Activated naive CD4-positive, alpha-beta T cell treated with anti-CD3 and anti-CD28 coated beads for 36 hours (primary cell): ENCODE data around the gene NFKBIZ. TPM values are rescaled to one million over a fixed set of nuclear protein-coding genes. Genes with fewer than 3 reads are reported as not detected.

Experiments used
- CTCF ChIA-PET: fragments of 350-600 bp; sonication (Branson Sonifier 250); formaldehyde crosslinking; loops from one replicate; lab custom pipeline; 2021; ENCODE audit warnings: antibody characterized with exemption; lab: Charles Lee
- DNase-seq: peaks from one replicate; pipeline ENCODE4 v3.0.0-alpha.2; 2020
- H3K27ac Mint-ChIP-seq: one replicate; pipeline ENCODE4 v1.8.0; 2021; ENCODE audit warnings: mild to moderate bottlenecking, mixed read lengths
- H3K27me3 Mint-ChIP-seq: one replicate; pipeline ENCODE4 v1.8.0; 2021; ENCODE audit warnings: low read depth, mixed read lengths
- H3K36me3 Mint-ChIP-seq: one replicate; pipeline ENCODE4 v1.8.0; 2021; ENCODE audit warnings: low read depth, mixed read lengths
- H3K4me1 Mint-ChIP-seq: one replicate; pipeline ENCODE4 v1.8.0; 2021; ENCODE audit warnings: low read depth, mixed read lengths
- H3K4me3 Mint-ChIP-seq: one replicate; pipeline ENCODE4 v1.8.0; 2021; ENCODE audit warnings: mild to moderate bottlenecking, moderate library complexity, mixed read lengths
- H3K9me3 Mint-ChIP-seq: one replicate; pipeline ENCODE4 v1.8.0; 2021; ENCODE audit warnings: mixed read lengths
- intact Hi-C: fragments of 100-400 bp; cut with micrococcal nuclease; formaldehyde crosslinking; loops from one replicate; pipeline ENCODE4 v1.15.1; 2023
- total RNA-seq, 2 experiments: library from RNA; stranded (reverse); gene quantifications; one replicate each; pipeline ENCODE4 v1.2.3, GENCODE V29; 2021

Gene NFKBIZ
- total RNA-seq, 2 experiments from 2014 or later = 79.3 to 85.0 TPM

GRCh38 chr3:101827211-101828174, 21.8 kb upstream of the NFKBIZ start:
- peaks cover 9% of the 10 kb centered on the region for H3K36me3 Mint-ChIP-seq
- intact Hi-C loops = loop anchor here (1.0 to 2.0 kb wide), 8 partner anchors 13 to 287 kb away; partner anchors contain the start of genes CEP97 and RPL24

GRCh38 chr3:101828276-101828675, 21.0 kb upstream of the NFKBIZ start:
- Mint-ChIP-seq H3K4me1 (peaks cover 67% of the 10 kb centered on the region), H3K36me3 (peaks cover 16% of the 10 kb centered on the region), H3K9me3 (no peaks in the 10 kb centered on the region), H3K27me3 (no peaks in the 10 kb centered on the region), H3K4me3 (peak overlapping the region; percentile 77), H3K27ac (peak overlapping the region; percentile 94)
- CTCF ChIA-PET = interaction anchor here (0.9 to 2.6 kb wide), 5 partner anchors 10 to 23 kb away, joined by 3 to 13 read pairs (median 4); partner anchors contain the start of gene NFKBIZ
- no peak for DNase-seq
- intact Hi-C loops = loop anchor here (1.0 to 2.0 kb wide), 2 partner anchors 13 to 104 kb away; partner anchors contain the start of gene CEP97

More at GRCh38 chr3:101827211-101828174, 21.8 kb upstream of the NFKBIZ start:
- Mint-ChIP-seq H3K27me3 (no peaks in the 10 kb centered on the region), H3K4me3 (peak overlapping the region; percentile 77), H3K4me1 (peaks cover 60% of the 10 kb centered on the region), H3K27ac (peak overlapping the region; percentile 94), H3K9me3 (no peaks in the 10 kb centered on the region)
- DNase-seq = peak; percentile 94
- CTCF ChIA-PET = interaction anchor here (0.8 to 2.6 kb wide), 8 partner anchors 8 to 398 kb away, joined by 3 to 13 read pairs (median 5); partner anchors contain the start of gene NFKBIZ

- DNase-seq = peak; percentile 82
- Mint-ChIP-seq H3K9me3 (no peaks in the 10 kb centered on the region), H3K27me3 (no peaks in the 10 kb centered on the region), H3K4me3 (peak overlapping the region; percentile 77), H3K4me1 (peaks cover 70% of the 10 kb centered on the region), H3K27ac (peak overlapping the region; percentile 94), H3K36me3 (peaks cover 19% of the 10 kb centered on the region)
- CTCF ChIA-PET = interaction anchor here (0.7 to 2.6 kb wide), 6 partner anchors 11 to 400 kb away, joined by 3 to 13 read pairs (median 3); no protein-coding TSS in a partner anchor
- intact Hi-C loops = loop anchor here (1.0 to 2.0 kb wide), 3 partner anchors 14 to 107 kb away; partner anchors contain the start of gene CEP97
These were observed 20.4 kb upstream of the NFKBIZ start for GRCh38 chr3:101828691-101829436.

- intact Hi-C loops = loop anchor here (1.0 to 2.0 kb wide), 2 partner anchors 15 to 107 kb away; no protein-coding TSS in a partner anchor
- no peaks in the 10 kb centered on the region for H3K27me3 Mint-ChIP-seq
- H3K36me3 Mint-ChIP-seq = peaks cover 19% of the 10 kb centered on the region
- peak overlapping the region; percentile 77 for H3K4me3 Mint-ChIP-seq
- no peaks in the 10 kb centered on the region for H3K9me3 Mint-ChIP-seq
- DNase-seq = no peak
- CTCF ChIA-PET = interaction anchor here (0.7 to 1.8 kb wide), 9 partner anchors 10 to 400 kb away, joined by 3 to 7 read pairs (median 3); no protein-coding TSS in a partner anchor
- H3K27ac Mint-ChIP-seq = peak overlapping the region; percentile 94
- peaks cover 72% of the 10 kb centered on the region for H3K4me1 Mint-ChIP-seq
These were observed 19.9 kb upstream of the NFKBIZ start for GRCh38 chr3:101829437-101829830.

GRCh38 chr3:101829874-101830273, 19.4 kb upstream of the NFKBIZ start:
- CTCF ChIA-PET = interaction anchor here (0.7 to 1.8 kb wide), 9 partner anchors 10 to 395 kb away, joined by 3 to 7 read pairs (median 3); no protein-coding TSS in a partner anchor
- Mint-ChIP-seq H3K9me3 (no peaks in the 10 kb centered on the region), H3K4me3 (peak overlapping the region; percentile 77), H3K27ac (peak overlapping the region; percentile 94), H3K27me3 (no peaks in the 10 kb centered on the region), H3K36me3 (peaks cover 23% of the 10 kb centered on the region), H3K4me1 (peaks cover 71% of the 10 kb centered on the region)
- DNase-seq = no peak
- intact Hi-C loops = loop anchor here (1.0 to 2.0 kb wide), 2 partner anchors 15 to 106 kb away; no protein-coding TSS in a partner anchor

GRCh38 chr3:101833446-101833974, 15.8 kb upstream of the NFKBIZ start:
- peak overlapping the region; percentile 22 for H3K27ac Mint-ChIP-seq
- CTCF ChIA-PET = interaction anchor here (0.8 kb wide), 1 partner anchor 19 kb away, joined by 4 read pairs; no protein-coding TSS in a partner anchor
- no peaks in the 10 kb centered on the region for H3K9me3 Mint-ChIP-seq
- DNase-seq = no peak
- H3K27me3 Mint-ChIP-seq = no peaks in the 10 kb centered on the region
- H3K4me1 Mint-ChIP-seq = peaks cover 82% of the 10 kb centered on the region
- intact Hi-C loops = no loop called here
- peaks cover 28% of the 10 kb centered on the region for H3K36me3 Mint-ChIP-seq
- no peak overlapping the region for H3K4me3 Mint-ChIP-seq

GRCh38 chr3:101835676-101836075, 13.6 kb upstream of the NFKBIZ start:
- no peak overlapping the region for H3K27ac Mint-ChIP-seq
- peaks cover 73% of the 10 kb centered on the region for H3K4me1 Mint-ChIP-seq
- H3K36me3 Mint-ChIP-seq = peaks cover 24% of the 10 kb centered on the region
- intact Hi-C loops = no loop called here
- no peaks in the 10 kb centered on the region for H3K9me3 Mint-ChIP-seq
- CTCF ChIA-PET = interaction anchor here (0.9 to 2.0 kb wide), 5 partner anchors 8 to 389 kb away, joined by 3 to 7 read pairs (median 4); partner anchors contain the start of gene NFKBIZ
- no peak for DNase-seq
- no peaks in the 10 kb centered on the region for H3K27me3 Mint-ChIP-seq
- no peak overlapping the region for H3K4me3 Mint-ChIP-seq

- Mint-ChIP-seq H3K9me3 (no peaks in the 10 kb centered on the region), H3K27me3 (no peaks in the 10 kb centered on the region), H3K4me3 (no peak overlapping the region), H3K4me1 (peaks cover 71% of the 10 kb centered on the region), H3K36me3 (peaks cover 24% of the 10 kb centered on the region), H3K27ac (no peak overlapping the region)
- CTCF ChIA-PET = interaction anchor here (0.9 to 1.2 kb wide), 3 partner anchors 9 to 16 kb away, joined by 3 to 7 read pairs (median 3); partner anchors contain the start of gene NFKBIZ
- no peak for DNase-seq
- intact Hi-C loops = no loop called here
These were observed 13.2 kb upstream of the NFKBIZ start for GRCh38 chr3:101836160-101836559.

GRCh38 chr3:101836652-101837598, 12.4 kb upstream of the NFKBIZ start:
- CTCF ChIA-PET = no interaction called here
- no peak for DNase-seq
- Mint-ChIP-seq H3K4me1 (peaks cover 64% of the 10 kb centered on the region), H3K27me3 (no peaks in the 10 kb centered on the region), H3K9me3 (peaks cover 1% of the 10 kb centered on the region), H3K27ac (no peak overlapping the region), H3K4me3 (no peak overlapping the region), H3K36me3 (peaks cover 26% of the 10 kb centered on the region)
- intact Hi-C loops = loop anchor here (1.0 kb wide), 1 partner anchor 12 kb away; the partner anchor contains the start of gene NFKBIZ

- H3K9me3 Mint-ChIP-seq = peaks cover 4% of the 10 kb centered on the region
- no peaks in the 10 kb centered on the region for H3K27me3 Mint-ChIP-seq
- H3K36me3 Mint-ChIP-seq = peaks cover 18% of the 10 kb centered on the region
- peaks cover 49% of the 10 kb centered on the region for H3K4me1 Mint-ChIP-seq
- CTCF ChIA-PET = interaction anchor here (0.6 to 1.7 kb wide), 4 partner anchors 8 to 387 kb away, joined by 3 to 6 read pairs (median 4); no protein-coding TSS in a partner anchor
- no peak overlapping the region for H3K27ac Mint-ChIP-seq
- intact Hi-C loops = no loop called here
- no peak overlapping the region for H3K4me3 Mint-ChIP-seq
- no peak for DNase-seq
These were observed 10.6 kb upstream of the NFKBIZ start for GRCh38 chr3:101838691-101839090.
